NCI-H2107 treated with DMSO at 0.1 percent for 48 hours (cell line): Measurements from ENCODE around the gene UBE2L3.
A peak's percentile ranks its signal among the peaks of the same experiment; 100 is the strongest.
"Not testable (repeated sequence)": the region's sequence is repeated elsewhere in the genome, so short reads cannot be mapped to it uniquely, and the experiment has no call there.

Experiments used
- DNase-seq: peaks from one replicate; lab custom pipeline; 2025; ENCODE audit not compliant: unreplicated experiment; lab: John Stamatoyannopoulos, UW

UBE2L3 gene

DNA sequence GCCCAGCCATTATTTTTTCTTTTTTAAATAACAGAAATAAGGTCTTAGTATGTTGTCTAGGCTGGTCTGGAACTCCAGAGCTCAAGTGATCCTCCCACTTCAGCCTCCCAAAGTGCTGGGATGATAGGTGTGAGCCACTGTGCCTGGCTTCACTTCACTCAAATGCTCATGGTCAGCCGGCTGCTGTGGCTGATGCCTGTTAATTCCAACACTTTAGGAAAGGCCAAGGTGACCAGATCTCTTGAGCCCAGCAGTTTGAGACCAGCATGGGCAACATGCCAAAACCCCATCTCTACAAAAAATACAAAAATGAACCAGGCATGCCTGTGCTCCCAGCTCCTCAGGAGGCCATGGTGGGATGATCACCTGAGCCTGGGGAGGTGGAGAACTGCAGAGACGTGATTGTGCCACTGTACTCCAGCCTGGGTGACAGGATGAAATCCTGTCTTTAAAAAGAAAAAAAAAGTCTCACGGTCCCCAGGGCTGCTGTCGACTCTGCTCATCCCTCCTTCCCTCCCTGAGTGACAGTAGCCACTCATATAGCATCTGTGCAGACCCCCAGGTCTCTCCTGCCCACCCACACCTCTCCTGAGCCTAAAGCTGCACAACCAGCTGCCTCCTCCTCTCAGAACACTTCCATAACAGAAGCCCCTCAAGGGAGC, 58.7 kb downstream of the UBE2L3 start:
- no peak for DNase-seq

GRCh38 chr22:21626735-21627469, 59.4 kb downstream of the UBE2L3 start:
- DNase-seq, result no peak

DNA sequence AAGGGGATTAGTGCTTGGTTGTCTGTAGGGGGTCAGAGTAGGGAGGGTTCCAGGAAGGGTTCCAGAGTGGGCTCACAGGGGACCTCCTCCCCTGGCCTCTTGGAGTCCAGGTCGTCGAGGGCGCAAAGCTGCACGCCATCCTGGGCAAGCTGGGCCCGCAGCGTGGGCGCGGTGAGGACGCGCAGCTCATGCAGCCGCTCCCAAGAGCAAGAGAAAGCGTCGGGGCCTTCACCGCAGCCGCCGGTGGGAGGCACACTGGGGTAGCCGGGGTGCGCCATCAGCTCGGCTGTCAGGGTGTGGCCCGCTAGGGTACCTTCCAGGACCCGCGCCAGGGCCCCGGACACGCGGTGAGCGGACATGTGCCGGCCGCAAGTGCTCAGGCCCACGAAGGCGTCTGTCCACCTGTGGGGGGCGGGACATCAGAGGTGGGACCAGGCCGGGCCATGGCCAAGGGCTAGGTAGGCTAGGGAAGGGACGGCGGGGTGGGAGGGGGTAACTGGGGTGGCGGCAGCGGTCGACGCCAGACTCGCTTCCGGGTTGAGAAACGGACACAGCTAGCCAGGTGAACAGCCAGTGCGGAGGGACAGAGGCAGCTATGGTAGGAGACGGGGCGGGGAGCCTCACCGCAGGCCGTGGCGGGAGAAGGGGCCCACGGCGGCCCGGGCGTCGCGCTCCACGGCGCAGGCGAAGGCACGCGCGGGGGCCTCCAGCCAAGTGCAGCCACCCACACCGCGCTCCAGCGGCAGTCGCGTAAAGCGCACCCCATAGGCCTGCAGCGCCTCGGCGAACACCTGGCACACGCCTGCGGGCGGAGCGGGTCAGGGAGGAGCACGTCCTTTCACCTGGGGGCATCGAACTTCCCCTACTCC, 61.1 kb downstream of the UBE2L3 start:
- no peak for DNase-seq

GRCh38 chr22:21629255-21630149, 62.0 kb downstream of the UBE2L3 start, which contains the start of gene YDJC:
Gene YDJC, minus strand, starts transcription at chr22:21630022. Its CDS starts 8 bp downstream, at chr22:21630014.
- peak; percentile 59 for DNase-seq

- no peak for DNase-seq
Observed at GRCh38 chr22:21631025-21631424, 63.5 kb downstream of the UBE2L3 start.

DNA sequence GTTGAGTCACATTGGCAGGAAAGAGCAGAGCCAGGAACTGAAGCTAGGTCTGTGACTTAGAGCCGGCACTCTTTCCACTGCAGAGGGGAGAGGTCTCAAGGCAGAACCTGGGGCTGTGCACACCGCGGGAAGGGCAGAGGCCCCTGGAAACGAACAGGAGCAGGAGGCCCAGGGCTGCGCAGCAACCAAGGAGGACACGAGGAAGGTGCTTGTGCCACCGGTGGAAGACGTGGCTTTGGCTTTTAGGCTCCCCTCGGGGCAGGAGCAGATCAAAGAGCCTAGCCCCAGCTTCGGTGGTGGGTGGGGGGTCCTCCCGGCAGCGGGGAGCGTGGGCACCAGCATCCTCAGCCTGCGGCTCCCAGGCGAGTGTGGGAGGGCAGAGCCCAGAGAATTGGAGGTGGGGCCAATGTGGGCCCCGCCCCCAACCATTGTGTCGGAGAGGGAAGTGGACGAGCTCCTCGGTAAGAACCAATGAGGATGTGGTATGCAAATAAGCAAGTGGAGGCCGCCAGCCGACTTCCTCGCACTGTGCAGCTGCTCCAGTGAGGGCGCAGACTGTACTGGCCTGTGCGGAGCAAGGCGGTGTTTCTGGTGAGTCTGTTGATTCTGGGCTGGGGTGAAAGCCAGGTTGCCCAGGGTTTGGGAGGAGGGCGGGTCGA, 64.9 kb downstream of the UBE2L3 start, which contains the start of gene CCDC116:
CCDC116 (plus strand) TSS at position 524 of the 659 bp plus-strand sequence. CDS start 422 bp downstream, outside the sequence.
- no peak for DNase-seq

- DNase-seq, result no peak
Observed at GRCh38 chr22:21632931-21633330, 65.4 kb downstream of the UBE2L3 start.

DNA sequence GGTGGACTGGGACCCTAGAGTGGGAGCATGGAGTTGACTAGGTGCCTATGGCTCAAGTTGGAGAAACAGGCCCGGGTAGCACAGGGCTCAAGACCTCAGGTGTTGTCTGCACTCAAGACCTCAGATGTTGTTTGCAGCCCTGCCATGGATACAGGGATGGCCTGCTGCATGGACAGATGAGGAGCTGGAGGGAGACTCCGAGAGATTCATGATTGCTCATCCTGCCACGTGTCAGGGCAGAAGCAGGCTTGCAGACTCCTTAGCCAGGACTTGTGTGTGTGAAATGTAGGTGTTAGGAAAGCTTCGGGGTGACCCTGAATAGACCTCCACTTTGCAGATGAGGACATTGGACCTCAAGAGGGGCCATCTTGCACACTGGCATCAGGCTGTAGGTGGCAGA, 66.0 kb downstream of the UBE2L3 start:
- DNase-seq, result no peak

DNA sequence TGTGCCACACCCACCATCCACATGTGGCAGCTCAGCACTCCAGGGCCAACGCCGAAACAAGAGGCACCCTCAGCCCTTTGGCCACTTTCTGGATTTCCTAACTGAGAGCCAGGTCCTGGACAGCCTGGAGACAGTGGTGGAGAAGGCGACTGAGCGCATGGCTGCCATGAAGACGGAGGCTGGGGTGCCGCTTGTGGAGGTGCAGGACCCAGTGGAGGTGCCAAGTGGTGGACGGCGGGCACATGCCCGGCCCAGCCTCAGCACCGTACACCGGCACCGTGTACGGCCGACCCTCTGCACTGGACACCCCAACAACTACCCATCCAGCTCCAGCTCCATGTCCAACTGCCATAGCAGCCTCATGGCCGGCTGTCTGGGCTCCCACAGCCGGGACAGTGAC, 66.6 kb downstream of the UBE2L3 start:
- no peak for DNase-seq

GRCh38 chr22:21634844-21635243, 67.3 kb downstream of the UBE2L3 start:
- DNase-seq, result no peak

- DNase-seq, result no peak
Observed at GRCh38 chr22:21635771-21636510, 68.4 kb downstream of the UBE2L3 start.

GRCh38 chr22:21636629-21637218, 69.2 kb downstream of the UBE2L3 start:
- DNase-seq, result no peak

DNA sequence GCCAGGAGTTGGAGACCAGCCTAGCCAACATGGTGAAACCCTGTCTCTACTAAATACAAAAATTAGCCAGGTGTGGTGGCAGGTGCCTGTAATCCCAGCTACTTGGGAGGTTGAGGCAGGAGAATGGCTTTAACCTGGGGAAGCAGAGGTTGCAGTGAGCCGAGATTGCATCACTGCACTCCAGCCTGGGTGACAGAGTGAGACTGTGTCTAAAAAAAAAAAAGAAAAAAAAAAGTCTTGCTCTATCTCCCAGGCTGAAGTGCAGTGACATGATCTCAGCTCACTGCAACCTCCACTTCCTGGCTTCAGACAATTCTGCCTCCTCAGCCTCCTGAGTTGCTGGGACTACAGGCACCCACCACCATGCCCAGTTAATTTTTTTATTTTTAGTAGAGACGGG, 69.9 kb downstream of the UBE2L3 start:
- DNase-seq, result not testable (repeated sequence)

- no peak for DNase-seq
Observed at GRCh38 chr22:21639359-21639758, 71.8 kb downstream of the UBE2L3 start.

GRCh38 chr22:21640810-21641209, 73.3 kb downstream of the UBE2L3 start:
- no peak for DNase-seq

DNA sequence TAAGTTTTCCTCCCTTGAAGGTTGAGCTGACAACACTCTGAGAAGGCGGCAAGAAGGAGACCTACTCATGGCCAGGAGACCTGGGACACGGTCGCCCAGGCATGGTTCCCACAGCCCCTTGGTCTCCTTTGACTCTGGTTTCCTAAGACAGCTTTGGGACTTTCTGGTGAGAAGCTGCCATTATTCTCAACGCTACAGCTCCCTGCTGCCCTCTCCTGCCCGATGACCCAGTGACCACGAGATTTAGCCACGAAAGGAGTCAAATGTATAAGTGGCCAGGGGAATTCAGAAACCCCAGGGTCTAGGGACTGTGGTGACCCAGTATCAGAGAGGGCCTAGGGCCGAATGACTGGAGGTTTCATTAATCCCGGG, 73.9 kb downstream of the UBE2L3 start:
- DNase-seq, result no peak

DNA sequence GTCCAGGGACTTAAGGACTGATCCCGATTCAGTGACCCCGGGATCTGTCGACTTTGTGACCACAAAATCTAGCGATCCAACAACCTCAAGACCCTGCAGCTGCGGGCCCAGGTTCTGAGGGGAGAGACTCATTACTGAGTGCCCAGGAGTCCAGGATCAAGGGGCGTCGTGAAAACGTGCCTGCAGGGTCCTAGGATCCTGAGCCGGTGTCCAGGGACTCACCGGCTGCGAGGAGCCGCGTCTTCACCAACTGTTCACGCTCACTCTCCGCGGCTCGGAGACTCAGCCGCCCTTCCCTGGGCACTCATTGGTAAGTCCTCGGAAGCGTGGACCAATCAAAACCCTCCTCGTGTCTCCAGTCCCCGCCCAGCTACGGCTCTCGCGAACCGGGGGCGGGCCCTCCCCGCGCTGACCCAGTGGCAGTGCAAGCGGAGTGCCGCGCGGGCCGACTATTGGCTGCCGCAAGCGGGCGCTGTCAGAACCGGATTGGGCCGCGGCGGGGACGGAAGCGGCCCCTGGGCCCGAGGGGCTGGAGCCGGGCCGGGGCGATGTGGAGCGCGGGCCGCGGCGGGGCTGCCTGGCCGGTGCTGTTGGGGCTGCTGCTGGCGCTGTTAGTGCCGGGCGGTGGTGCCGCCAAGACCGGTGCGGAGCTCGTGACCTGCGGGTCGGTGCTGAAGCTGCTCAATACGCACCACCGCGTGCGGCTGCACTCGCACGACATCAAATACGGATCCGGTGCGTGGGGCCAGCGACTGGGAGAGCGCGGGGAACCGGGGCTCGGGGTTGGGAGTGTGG, 74.5 kb downstream of the UBE2L3 start, which contains the start of gene SDF2L1:
SDF2L1 (plus strand) TSS at position 514 of the 795 bp plus-strand sequence; CDS start at position 549, 35 bp downstream.
- DNase-seq, result peak; percentile 59
